Measurements from ENCODE around the gene CTIF.

The CTIF gene

GRCh38 chr18:48602759-48603390 lies 64.0 kb downstream of the CTIF start:
- DNase-seq (ENCODE audit: low read depth): no peak

DNA sequence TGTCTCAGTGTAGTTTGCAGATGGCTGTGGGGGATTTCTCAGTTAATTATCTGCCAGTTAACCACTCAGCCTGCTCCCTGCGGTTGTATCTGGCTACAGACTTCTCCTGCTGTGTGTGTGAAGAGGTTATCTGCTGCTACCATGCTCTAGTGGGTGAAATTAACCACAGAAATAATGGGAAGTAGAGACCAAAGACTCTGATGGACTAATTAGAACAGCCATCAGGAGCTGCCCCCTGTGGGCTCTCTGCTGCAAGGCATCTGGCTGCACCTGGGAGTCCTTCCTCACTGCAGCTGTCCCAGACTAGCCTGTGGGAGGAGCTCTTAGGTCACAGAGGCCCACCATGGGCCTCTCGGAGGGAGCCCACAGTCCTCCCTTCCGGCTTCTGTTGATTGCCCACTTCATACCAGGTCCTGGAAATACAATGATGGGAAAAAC lies 66.6 kb downstream of the CTIF start:
- DNase-seq (ENCODE audit: low read depth): no peak

GRCh38 chr18:48607056-48607984 lies 68.5 kb downstream of the CTIF start:
- no peak for DNase-seq (ENCODE audit: low read depth)

DNA sequence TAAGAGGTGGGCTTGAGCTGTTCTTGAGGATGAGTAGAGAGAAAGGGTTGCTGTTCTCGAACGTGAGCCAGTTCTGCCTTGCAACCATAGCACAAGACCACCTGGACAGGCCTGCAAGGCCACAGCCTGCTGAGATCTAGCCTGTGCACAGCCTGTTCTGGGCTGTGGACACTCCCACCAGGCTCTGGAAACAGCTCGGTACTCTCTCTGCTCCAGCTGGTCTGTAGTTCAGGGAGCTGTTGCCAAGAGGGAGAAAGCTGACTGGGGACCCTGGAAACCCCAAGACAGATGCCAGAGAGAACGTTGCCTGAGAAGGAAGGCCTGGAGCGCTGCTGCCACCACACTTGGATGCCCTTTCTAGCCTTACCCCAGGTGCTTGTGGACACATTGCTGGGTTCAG lies 69.8 kb downstream of the CTIF start:
- no peak for DNase-seq (ENCODE audit: low read depth)

DNA sequence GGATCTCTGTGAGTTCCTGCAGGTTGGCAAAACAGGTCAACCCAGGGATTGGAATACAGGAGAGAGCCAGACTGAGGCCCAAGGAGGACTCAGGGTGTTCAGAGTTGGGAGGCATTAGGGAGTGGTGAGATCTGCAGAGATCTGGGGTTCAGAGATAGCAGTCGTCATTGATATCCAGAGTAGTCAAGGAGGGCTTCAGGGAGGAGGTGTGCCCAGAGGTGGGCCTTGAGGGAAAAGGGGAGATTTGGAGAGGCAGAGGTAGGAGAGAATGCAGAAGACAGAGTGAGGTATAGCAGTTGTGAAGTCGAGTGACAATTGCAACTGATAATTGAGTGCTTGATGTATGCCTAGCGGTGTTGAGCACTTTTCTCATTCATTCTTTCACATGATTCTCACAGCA lies 70.3 kb downstream of the CTIF start:
- no peak for DNase-seq (ENCODE audit: low read depth)

DNA sequence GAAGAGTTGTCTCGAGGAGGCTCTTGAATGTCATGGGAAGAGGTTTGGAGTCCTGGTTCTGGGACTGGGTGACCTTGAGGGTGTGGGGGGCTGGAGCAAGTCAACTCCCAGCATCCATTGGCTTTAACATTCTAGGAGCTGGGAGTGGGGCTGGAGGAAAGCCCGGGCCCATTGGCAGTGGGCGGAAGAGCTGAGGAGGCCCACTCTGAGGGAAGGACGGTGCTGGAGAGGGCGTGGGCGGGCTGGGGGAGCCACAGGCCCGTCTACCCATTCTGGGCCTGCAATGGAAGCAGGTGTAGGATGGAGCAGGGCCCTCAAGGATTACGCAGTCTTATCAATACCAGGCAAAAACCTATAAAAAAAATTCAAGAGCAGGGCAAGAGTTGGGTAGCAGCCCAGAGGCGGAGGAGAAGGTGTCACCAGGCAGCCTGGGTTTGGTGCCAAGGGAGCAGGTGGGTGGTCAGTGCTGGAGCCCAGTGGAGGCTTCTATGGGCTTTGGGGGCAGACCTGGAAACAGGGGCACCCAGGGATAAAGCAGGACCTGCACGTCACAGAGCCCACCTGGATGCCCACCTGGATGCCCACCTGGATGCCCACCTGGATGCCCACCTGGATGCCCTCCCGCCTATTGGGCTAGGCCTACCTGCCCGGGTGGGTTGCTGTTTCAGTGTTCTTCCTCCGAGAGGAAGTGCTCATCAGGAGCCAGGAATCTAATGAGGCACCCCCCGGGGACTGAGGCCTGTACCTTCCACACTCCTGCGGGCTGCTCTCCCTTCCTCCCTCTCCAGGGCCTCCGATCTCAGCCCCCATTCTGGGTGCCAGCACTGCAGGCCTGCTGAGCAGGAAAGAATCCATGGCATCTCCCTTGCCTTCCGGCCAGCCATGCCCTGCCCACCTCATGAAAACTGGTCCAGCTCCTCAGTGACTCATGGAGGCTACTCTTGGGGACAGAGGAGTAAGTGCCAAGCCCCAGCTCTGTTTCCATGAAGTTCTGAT lies 71.3 kb downstream of the CTIF start:
- no peak for DNase-seq (ENCODE audit: low read depth)

GRCh38 chr18:48611203-48611602 lies 72.4 kb downstream of the CTIF start:
- DNase-seq (ENCODE audit: low read depth): no peak

GRCh38 chr18:48611785-48612480 lies 73.1 kb downstream of the CTIF start:
- no peak for DNase-seq (ENCODE audit: low read depth)

- DNase-seq (ENCODE audit: low read depth): no peak
Observed at GRCh38 chr18:48612511-48612910, 73.7 kb downstream of the CTIF start.

- no peak for DNase-seq (ENCODE audit: low read depth)
Observed at GRCh38 chr18:48612917-48613316, 74.1 kb downstream of the CTIF start.

DNA sequence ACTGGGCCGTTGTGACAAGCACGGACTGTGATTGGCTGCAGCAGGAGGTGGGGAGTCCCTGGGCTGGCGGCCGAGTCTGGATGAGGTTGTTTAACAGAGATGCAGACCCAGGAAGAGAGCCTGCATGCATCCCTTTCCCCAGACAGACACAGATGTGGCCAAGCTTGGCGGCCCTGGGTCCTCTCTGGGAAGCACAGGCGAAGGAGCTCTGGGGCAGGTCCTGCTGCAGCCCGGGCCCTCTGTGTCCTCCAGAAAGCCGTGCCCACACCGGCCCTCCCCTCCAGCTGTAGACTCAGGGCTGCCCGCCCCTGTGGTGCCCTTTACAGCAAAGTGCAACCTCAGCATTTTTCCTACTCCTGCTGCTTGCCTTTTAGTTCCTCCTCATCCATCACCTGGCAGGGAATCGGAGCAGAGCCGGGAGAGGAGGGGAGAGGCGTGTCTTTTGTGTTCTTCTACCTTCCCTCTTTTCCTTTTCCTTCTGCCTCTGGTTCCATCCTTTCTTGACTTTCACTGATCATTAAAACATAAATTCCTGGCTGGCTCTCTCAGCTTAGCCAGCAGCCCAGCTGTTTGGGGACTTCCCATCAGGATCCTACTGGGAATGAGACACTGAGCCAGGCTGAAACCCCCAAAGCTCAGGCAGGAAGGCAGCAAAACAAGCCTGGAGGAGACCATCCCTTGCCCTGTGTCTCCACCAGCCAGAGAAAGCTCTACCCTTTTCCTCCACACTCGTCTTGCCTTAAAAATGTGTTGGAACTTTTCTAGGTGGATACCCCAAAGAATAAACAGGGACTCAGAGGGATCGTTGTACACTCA lies 75.0 kb downstream of the CTIF start:
- DNase-seq (ENCODE audit: low read depth): no peak

- DNase-seq (ENCODE audit: low read depth): no peak
Observed at GRCh38 chr18:48615566-48616401, 77.0 kb downstream of the CTIF start.

DNA sequence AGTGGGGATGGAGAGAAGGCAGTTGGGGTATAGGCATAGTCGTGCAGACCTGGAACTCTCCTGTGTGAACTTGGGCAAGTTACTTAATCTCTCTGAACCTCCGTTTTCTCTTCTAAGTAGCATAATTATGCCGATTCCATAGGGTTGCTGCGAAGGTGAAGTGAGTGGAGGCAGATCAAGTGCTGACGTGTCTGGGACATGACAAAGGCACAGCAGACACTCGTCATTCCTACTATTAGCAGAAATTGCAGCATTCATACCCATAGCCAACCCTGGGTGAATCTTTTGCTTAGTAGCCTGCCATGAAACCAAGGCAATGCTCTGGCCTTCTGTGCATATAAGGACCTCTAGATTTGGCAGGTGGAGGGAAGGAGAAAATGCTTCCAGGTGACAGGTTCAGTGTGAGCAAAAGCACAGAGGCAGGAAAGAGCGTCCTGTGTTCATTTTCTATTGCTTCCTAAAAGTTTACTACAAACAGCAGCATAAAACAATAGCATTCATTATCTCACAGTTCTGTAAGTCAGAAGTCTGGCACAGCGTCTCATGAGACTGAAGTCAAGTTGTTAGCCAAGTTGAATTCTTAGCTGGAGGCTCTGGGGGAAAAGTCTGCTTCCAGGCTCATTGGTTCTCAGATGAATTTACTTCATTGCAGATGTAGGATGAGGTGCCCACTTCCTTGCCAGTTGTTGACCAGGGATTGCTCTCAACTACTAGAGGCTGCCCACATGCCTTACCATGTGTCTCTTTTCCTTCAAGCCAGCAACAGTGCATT lies 77.8 kb downstream of the CTIF start:
- no peak for DNase-seq (ENCODE audit: low read depth)

- DNase-seq (ENCODE audit: low read depth): no peak
Observed at GRCh38 chr18:48617844-48618497, 79.1 kb downstream of the CTIF start.

- no peak for DNase-seq (ENCODE audit: low read depth)
Observed at GRCh38 chr18:48619016-48619415, 80.2 kb downstream of the CTIF start.

DNA sequence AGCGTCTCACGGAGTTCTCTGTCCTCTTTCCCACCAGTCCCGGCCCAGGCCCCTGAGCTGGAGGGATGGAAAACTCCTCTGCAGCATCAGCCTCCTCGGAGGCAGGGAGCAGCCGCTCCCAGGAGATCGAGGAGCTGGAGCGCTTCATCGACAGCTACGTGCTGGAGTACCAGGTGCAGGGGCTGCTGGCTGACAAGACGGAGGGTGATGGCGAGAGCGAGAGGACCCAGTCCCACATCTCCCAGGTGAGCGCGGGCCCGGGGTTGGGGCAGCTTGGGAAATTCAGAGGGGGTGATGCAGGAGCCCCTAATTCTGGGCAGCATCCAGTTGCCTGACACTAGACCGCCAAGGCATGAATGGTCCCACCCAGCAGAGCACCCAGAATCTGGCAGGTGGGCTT lies 80.7 kb downstream of the CTIF start:
- no peak for DNase-seq (ENCODE audit: low read depth)

DNA sequence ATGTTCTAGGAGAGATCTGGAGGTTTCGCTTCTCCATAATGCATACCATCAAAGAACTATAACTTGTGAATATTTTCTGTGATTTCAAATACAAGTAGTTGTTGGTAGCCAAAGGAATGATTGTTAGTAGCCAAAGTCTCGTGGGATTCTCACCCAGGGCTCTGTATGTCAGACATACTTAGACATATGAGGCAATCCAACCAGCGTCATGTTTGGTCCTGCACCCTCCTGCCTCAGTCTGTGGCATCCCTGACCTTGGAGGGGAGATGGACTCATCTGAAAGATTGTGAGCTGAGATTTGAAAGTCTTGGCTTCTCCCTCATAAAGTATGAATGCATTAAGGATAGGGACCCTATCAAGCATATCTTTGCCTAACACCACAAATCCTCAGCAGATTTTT lies 81.2 kb downstream of the CTIF start:
- DNase-seq (ENCODE audit: low read depth): no peak

DNA sequence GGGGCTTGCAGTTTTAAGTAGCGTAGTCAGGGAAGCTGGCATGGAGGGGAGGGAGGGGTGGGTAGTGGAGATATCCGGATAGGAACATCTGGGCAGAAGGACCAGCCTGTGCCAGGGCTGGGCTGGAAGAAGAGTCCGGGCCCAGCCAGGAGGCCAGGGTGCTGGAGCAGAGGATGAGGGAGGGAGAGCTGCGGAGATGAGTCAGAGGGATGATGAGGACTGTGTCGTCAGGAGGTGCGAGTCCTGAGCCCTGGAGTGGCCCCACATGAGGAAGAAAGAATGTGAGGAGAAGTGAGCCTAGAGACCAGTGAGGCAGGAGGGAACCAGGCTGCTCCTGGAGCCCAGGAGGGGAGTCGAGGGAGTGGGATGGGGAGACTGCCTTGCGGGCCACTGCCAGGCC lies 82.4 kb downstream of the CTIF start:
- no peak for DNase-seq (ENCODE audit: low read depth)

Measured in stimulated activated CD8-positive, alpha-beta memory T cell treated with anti-CD3 and anti-CD28 coated beads, Interleukin-15, amount 100 ng/mL, for 24 hours (primary cell).